Naive thymus-derived CD8-positive, alpha-beta T cell (primary cell): ENCODE results near the gene NDOR1. TPM values are rescaled to one million over a fixed set of nuclear protein-coding genes. Genes with fewer than 3 reads are reported as not detected.

Source experiments
- ATAC-seq, 2 donors: fragments of 150-1000 bp; cut with Tn5 transposase in 1 of 2; sonication (Bioruptor Pico), chemical (Tn5 transposase) in 1 of 2; 1 replicate in 1 of 2; 2 replicates in 1 of 2; pipeline ENCODE4 v1.10.0; 2021; ENCODE audit warnings: mild to moderate bottlenecking in 2 of 2, moderate library complexity in 2 of 2
- POLR2A ChIA-PET: fragments of 350-600 bp; sonication (Branson Sonifier 250); formaldehyde crosslinking; loops from one replicate; lab custom pipeline; 2021; ENCODE audit warnings: antibody characterized with exemption; lab: Charles Lee
- DNase-seq, 10 donors: peaks; one replicate each; pipeline versions ENCODE4 v3.0.0 to v3.0.0-alpha.2; 2020 to 2022
- H3K27ac Mint-ChIP-seq, 10 donors: one replicate each; pipeline ENCODE4 v1.8.0; 2020 to 2022; ENCODE audit warnings: mild to moderate bottlenecking in 10 of 10, mixed read lengths in 10 of 10, moderate library complexity in 4 of 10, inconsistent platforms in 1 of 10
- H3K27me3 Mint-ChIP-seq, 5 donors: one replicate each; pipeline ENCODE4 v1.8.0; 2021 to 2022; ENCODE audit warnings: mixed read lengths in 5 of 5
- H3K36me3 Mint-ChIP-seq, 3 donors: one replicate each; pipeline ENCODE4 v1.8.0; 2020 to 2022; ENCODE audit warnings: mixed read lengths in 3 of 3, mild to moderate bottlenecking in 2 of 3, inconsistent platforms in 1 of 3
- H3K4me1 Mint-ChIP-seq, 4 donors: one replicate each; pipeline ENCODE4 v1.8.0; 2021 to 2022; ENCODE audit warnings: mixed read lengths in 4 of 4
- H3K4me3 Mint-ChIP-seq, 10 donors: one replicate each; pipeline ENCODE4 v1.8.0; 2020 to 2022; ENCODE audit warnings: mild to moderate bottlenecking in 10 of 10, mixed read lengths in 10 of 10, moderate library complexity in 6 of 10, inconsistent platforms in 1 of 10
- H3K9me3 Mint-ChIP-seq, 9 donors: one replicate each; pipeline ENCODE4 v1.8.0; 2020 to 2022; ENCODE audit warnings: mixed read lengths in 9 of 9, mild to moderate bottlenecking in 3 of 9, inconsistent platforms in 1 of 9, moderate library complexity in 1 of 9
- polyA plus RNA-seq, 3 donors: library from polyadenylated mRNA; unstranded; fragments of 300-500 nt; fragmentation: Illumina TruSeq; gene quantifications; one replicate each; pipeline ENCODE4 v1.2.3, GENCODE V29; 2021
- total RNA-seq, 8 experiments: library from RNA in 2 of 8; stranded (reverse) in 2 of 8; gene quantifications; one replicate each; pipeline ENCODE4 v1.2.3 and lab custom pipeline; 2021 to 2026

Gene NDOR1
- total and polyA plus RNA-seq, 5 experiments from 2014 or later, result 2.4 to 39.8 (median 9.5) TPM

DNA sequence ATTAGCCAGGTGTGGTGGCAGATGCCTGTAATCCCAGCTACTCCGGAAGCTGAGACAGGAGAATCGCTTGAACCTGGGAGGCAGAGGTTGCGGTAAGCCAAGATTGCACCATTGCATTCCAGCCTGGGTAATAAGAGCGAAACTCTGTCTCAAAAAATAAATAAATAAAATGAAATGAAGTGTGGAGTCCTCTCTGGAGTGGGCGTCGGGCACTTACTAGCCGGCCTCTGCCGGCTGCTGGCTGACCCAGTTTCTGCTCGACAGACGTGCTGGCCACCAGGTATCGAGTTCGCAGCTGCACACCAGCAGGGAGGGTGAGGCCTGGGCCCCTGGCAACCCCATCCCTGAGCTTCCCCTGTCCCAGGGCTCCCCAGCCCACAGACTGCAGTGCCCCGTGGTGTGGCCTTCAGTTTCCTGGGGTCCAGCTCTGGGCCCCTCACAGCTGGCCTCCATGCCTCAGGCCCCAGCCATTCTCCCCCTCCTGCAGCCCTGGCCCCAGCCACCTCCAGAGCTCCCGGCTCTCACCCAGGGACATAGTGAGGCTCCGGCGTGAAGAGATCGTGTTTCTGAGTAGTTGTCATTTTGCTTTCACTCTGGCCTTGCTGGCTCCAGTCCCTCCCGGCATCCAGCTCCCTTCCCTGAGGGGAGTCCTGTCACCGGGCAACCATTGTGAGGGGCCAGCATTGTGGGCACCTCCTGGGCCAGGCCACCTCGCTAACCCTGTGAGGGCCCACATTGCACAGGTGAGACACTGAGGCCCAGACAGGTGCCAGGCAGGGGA is 41.8 kb downstream of the NDOR1 start:
- Mint-ChIP-seq H3K27me3 (no peaks in the 10 kb centered on the region), H3K4me1 (peaks cover 0 to 14% (median 11%) of the 10 kb centered on the region in 4 donors), H3K27ac (no peak overlapping the region), H3K36me3 (peaks cover 0 to 10% (median 6%) of the 10 kb centered on the region in 3 donors), H3K4me3 (no peak overlapping the region), H3K9me3 (no peaks in the 10 kb centered on the region)
- DNase-seq (no peak), ATAC-seq (no peak)
- POLR2A ChIA-PET, result no interaction called here

DNA sequence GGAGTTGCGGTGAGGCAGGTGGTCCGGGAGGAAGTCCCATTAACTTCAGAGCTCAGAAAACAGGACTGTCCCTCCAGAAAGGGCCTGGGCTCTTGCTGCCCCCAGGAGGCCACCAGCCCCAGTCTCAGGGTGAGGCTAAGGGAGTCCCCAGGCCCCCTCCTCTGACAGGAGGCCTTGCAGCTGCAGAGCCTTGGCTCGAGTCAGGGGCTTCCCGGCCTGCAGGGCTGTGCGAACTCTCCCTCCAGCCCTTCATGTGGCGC is 42.3 kb downstream of the NDOR1 start:
- peaks cover 0 to 9% (median 6%) of the 10 kb centered on the region in 4 donors for H3K4me1 Mint-ChIP-seq
- POLR2A ChIA-PET, result interaction anchor here (0.7 kb wide), 1 partner anchor 36 kb away, joined by 4 read pairs; no protein-coding TSS in a partner anchor
- H3K9me3 Mint-ChIP-seq, result no peaks in the 10 kb centered on the region
- H3K27me3 Mint-ChIP-seq, result no peaks in the 10 kb centered on the region
- DNase-seq, result no peak
- H3K4me3 Mint-ChIP-seq, result no peak overlapping the region
- peaks cover 0 to 5% (median under 1%) of the 10 kb centered on the region in 3 donors for H3K36me3 Mint-ChIP-seq
- ATAC-seq, result no peak
- no peak overlapping the region for H3K27ac Mint-ChIP-seq

DNA sequence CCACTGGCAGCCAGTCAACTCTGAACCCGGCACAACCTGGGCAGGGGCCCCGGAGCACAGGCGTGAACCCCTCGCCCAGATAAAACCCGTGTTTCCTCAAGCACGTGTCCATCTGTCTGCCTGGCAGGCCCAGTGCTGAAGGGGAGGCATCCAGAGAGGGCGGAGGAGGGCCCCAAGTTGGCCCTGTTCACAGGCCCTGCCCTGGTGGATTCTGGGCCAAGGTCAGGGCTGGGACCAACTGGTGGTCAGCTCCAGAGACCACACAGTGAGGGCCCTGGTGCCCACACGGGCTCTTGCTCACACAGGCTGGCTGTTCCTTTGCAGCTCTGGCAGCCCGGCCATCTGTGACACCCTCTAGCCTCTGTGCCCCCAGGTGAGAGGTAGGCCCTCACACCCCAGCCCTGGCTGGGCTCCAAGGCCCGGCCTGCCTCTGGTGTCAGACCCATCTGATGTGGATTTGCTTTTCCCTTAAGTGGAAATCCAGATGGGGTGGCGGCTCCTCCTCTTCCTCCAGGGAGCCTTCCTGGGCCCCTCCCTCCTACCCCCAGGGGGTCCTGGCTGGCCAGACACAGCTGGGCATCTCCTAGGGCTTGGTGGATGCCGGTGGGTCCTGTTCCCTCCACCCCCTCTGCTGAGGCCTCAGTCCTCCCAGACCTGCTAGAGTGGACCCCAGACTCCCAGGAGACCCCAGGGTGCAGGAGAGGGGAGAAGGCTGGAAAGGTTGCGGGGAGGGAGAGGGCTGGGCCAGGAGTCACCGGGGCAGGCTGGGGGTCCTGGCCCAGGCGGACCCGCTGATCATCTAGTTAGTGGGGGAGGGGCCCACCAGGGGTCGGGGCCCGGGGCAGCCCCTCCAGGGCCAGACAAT is 45.1 kb downstream of the NDOR1 start:
- POLR2A ChIA-PET, result interaction anchor here (1.5 kb wide), 1 partner anchor 10 kb away, joined by 7 read pairs; the partner anchor contains the start of gene TUBB4B
- Mint-ChIP-seq H3K27me3 (no peaks in the 10 kb centered on the region), H3K36me3 (no peaks in the 10 kb centered on the region), H3K4me1 (peaks cover 4 to 6% (median 5%) of the 10 kb centered on the region in 4 donors), H3K9me3 (no peaks in the 10 kb centered on the region), H3K27ac (no peak overlapping the region), H3K4me3 (no peak overlapping the region)
- DNase-seq (no peak), ATAC-seq (no peak)

DNA sequence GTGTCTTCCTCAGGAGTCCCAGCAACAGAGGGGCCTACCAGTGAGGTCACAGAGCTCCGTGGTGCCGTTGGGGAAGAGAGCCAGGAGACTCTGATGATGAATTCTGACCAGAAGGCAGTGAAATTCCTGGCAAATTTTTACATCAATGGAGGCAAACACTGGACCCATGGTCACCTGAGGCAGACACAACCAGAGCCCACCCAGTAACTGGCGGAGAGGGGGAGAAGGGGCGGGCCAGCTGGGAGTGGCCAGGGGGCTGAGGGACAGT is 45.6 kb downstream of the NDOR1 start, which contains the start of gene STPG3:
Gene STPG3 (plus strand): TSS at position 93 of the 268 bp plus-strand sequence. CDS start 1 bp downstream, at position 94.
- POLR2A ChIA-PET, result interaction anchor here (1.5 kb wide), 1 partner anchor 11 kb away, joined by 7 read pairs; the partner anchor contains the start of gene TUBB4B
- ATAC-seq (no peak), DNase-seq (no peak)
- no peak within 1 kb of the TSS for H3K4me3 Mint-ChIP-seq
- no peaks in the 10 kb centered on the region for H3K9me3 Mint-ChIP-seq
- peaks cover 4 to 9% (median 7%) of the 10 kb centered on the region in 4 donors for H3K4me1 Mint-ChIP-seq
- no peaks in the 10 kb centered on the region for H3K27me3 Mint-ChIP-seq
- no peaks in the 10 kb centered on the region for H3K36me3 Mint-ChIP-seq
- peak within 1 kb of the TSS in 1 of 10 donors; percentile 40 for H3K27ac Mint-ChIP-seq

DNA sequence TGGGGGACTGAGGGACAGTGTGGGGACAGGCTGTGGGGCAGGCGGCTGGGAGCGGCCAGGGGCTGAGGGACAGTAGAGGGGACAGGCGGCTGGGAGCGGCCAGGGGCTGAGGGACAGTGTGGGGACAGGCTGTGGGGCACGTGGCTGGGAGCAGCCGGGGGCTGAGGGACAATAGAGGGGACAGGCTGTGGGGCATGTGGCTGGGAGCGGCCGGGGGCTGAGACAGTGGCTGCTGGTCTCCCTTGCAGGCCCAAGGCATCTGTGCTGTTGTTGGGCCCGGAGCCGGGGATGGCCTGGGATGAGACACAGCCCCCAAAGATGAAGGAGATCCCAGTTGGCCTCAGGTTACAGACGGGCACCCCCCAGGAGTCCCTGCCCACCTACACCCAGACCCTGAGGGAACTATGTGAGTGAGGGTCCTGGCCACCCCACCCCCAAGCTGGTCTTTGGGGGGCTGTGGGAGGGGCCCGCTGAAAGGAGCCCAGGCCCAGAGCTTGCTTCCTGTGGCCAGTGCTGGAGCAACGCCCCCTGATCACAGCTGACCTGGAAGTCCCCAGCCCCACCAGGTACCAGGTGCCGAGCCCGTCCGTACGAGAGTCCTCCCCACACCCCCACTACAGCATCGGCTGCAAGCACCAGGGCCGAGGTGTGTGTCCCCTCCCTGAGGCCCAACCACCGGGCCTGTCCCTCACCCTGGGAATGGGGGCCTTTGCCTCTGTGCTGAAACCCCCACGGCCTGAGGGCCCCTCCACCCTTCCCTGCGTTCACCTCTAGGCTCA is 46.2 kb downstream of the NDOR1 start:
- Mint-ChIP-seq H3K4me3 (no peak overlapping the region), H3K27ac (peak overlapping the region in 1 of 10 donors; percentile 40), H3K27me3 (no peaks in the 10 kb centered on the region), H3K36me3 (peaks cover 0 to 3% (median 0%) of the 10 kb centered on the region in 3 donors), H3K9me3 (no peaks in the 10 kb centered on the region), H3K4me1 (peaks cover 4 to 15% (median 10%) of the 10 kb centered on the region in 4 donors)
- no peak for DNase-seq
- no peak for ATAC-seq
- POLR2A ChIA-PET, result interaction anchor here (0.6 to 8.2 kb wide), 3 partner anchors 10 to 193 kb away, joined by 3 to 139 read pairs (median 7); partner anchors contain the start of gene TUBB4B

DNA sequence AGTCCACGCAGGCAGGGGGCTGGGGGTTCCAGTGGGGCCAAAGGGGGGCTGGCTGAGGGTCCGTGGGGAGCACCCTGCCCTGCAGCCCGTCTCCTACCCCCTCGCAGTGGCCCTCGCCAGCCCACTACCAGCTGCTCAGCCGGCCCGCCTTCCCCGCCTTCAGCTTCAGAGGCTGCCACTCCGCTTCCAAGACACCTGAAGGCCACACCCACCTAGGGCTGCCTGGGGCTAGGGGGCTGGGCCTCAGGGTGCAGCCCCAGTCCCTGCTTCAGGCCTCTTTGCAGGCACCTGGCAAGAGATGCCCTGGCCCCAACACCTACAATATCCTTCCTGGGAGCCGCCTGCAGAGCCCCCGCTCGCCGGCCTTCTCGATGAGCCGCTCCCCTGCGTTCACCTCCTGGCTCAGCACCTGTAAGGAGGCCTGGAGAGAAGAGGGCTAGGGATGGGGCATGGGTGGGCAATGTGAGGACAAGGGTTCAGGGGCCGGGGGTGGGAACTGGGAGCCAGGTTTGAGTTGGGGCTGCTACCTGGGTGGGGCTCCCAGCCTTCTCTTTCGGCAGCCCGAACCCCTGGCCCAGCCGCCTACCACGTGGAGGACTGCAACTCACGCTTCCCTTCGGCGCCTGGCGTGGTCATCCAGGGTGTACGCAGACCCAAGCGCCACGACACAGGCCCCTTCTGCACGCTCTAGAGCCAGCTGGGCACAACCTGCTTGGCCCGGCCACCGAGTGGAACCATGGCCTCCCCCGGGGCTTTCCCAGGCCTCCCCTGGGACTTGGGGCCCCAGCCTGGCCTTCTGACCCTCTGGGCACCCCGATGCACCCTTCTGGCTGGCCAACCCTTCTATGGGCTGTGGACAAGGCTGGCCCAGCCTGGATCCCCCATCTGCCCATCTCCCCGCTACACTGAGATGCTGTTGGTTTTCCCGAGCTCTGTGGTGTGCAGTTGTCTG is 47.3 kb downstream of the NDOR1 start:
- H3K4me3 Mint-ChIP-seq, result no peak overlapping the region
- no peaks in the 10 kb centered on the region for H3K9me3 Mint-ChIP-seq
- ATAC-seq, result no peak
- H3K4me1 Mint-ChIP-seq, result peaks cover 4 to 20% (median 12%) of the 10 kb centered on the region in 4 donors
- H3K36me3 Mint-ChIP-seq, result peaks cover 0 to 3% (median 0%) of the 10 kb centered on the region in 3 donors
- no peak for DNase-seq
- H3K27ac Mint-ChIP-seq, result no peak overlapping the region
- POLR2A ChIA-PET, result interaction anchor here (0.6 to 8.2 kb wide), 2 partner anchors 11 to 121 kb away, joined by 4 to 139 read pairs; partner anchors contain the start of gene TUBB4B
- H3K27me3 Mint-ChIP-seq, result no peaks in the 10 kb centered on the region

DNA sequence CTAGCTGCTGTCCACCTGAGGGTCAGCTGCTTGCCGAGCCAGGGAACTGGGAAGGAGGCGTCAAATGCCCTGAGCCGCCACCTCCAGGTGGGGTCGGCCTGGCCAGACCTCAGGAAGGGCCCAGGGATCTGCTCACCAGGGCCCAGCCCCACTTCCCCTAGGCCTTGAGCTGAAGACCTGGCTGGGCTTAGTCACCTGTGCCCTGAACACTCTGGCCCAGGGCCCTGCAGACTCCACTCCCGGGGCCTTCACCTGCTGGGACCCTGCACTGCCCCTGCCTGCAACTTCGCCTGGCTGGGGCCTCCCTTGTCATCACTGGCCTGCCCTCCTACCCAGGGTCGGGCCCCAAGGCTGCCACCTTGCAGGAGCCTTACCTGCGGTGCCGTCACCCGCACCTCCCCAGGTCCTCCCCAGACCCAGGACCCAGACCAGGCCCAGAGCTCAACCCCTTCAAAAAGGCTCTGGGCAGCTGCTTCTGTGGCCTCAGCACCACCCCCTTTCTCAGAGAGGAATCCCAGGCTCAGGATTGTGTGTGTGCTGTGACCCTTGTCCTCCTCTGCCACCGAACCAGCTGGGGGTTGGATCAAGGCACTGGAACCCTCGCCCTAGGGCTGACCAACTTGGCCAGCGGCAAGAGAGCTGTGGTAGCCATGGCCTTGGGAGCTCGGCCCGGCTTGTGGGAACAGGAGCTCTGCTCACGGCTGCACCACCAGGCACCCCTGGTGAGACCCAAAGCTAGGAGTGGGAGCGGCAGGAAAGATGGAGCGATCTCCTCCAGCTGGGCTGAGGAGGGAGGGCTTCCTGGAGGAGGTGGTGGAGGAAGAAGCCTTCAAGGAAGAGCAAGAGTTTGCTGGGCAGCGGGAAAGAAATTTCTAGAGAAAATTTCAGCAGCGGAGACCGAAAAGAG is 48.5 kb downstream of the NDOR1 start:
- Mint-ChIP-seq H3K36me3 (peaks cover 0 to 8% (median 0%) of the 10 kb centered on the region in 3 donors), H3K27ac (peak overlapping the region in 8 of 10 donors; percentile 53 to 89 (median 78)), H3K9me3 (no peaks in the 10 kb centered on the region), H3K4me1 (peaks cover 4 to 20% (median 12%) of the 10 kb centered on the region in 4 donors), H3K4me3 (peak overlapping the region; percentile 79 to 92 (median 86)), H3K27me3 (no peaks in the 10 kb centered on the region)
- DNase-seq (no peak), ATAC-seq (no peak)
- POLR2A ChIA-PET, result interaction anchor here (0.6 to 8.2 kb wide), 15 partner anchors 11 to 326 kb away, joined by 3 to 139 read pairs (median 4); partner anchors contain the start of genes MAN1B1, NRARP, PNPLA7 and SSNA1

DNA sequence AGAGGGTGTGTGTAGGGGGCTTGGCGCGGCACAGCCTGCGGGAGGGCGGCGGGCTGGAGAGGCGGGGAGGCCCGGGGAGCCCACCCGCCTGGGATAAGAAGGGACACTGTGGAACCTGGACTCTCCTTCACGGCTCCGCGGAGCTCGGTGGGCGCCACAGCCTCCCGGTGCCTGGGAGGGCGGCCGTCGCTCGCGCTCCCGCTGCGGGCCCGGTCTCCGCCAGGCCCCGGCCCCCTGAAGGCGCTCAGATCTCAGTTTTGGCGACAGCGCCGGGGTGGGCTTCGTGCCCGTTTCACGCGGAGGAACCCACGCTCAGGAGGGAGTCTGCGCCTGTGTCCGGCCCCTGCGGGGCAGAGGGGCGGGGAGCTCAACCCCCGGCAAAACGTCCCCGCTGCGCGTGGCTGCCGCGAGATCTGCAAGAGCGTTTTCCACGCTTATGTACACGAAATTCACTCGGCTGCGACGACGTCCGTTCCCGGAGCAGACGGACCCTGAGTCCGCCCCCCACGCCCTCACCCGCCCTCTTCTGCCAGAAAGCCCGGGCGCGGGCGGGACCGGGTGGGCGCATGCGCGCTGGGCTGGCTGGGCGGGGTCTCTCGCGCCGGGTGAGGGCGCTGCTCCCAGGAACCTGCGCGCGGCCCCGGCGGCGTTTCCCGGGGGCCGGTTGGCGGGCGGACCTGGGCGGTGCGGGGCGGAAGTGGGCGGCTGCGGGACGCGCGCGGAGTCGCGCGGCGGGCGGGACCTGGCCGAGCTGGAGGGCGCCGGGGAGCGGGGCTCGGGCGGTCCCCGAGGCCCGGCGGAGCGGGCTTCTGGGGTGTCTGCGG is 49.3 kb downstream of the NDOR1 start, which contains the start of gene NELFB:
Gene NELFB (plus strand): TSS at position 704 of the 824 bp plus-strand sequence.
- no peaks in the 10 kb centered on the region for H3K9me3 Mint-ChIP-seq
- DNase-seq (peak; percentile 89 to 99 (median 96)), ATAC-seq (peak; percentile 90)
- H3K27me3 Mint-ChIP-seq, result no peaks in the 10 kb centered on the region
- peaks cover 4 to 20% (median 12%) of the 10 kb centered on the region in 4 donors for H3K4me1 Mint-ChIP-seq
- H3K4me3 Mint-ChIP-seq, result peak within 1 kb of the TSS; percentile 84 to 96 (median 87)
- POLR2A ChIA-PET, result interaction anchor here (0.6 to 8.2 kb wide), 16 partner anchors 10 to 325 kb away, joined by 3 to 139 read pairs (median 4); partner anchors contain the start of genes EXD3, MAN1B1, NRARP and PNPLA7
- peaks cover 0 to 13% (median 0%) of the 10 kb centered on the region in 3 donors for H3K36me3 Mint-ChIP-seq
- H3K27ac Mint-ChIP-seq, result peak within 1 kb of the TSS; percentile 41 to 89 (median 78)

DNA sequence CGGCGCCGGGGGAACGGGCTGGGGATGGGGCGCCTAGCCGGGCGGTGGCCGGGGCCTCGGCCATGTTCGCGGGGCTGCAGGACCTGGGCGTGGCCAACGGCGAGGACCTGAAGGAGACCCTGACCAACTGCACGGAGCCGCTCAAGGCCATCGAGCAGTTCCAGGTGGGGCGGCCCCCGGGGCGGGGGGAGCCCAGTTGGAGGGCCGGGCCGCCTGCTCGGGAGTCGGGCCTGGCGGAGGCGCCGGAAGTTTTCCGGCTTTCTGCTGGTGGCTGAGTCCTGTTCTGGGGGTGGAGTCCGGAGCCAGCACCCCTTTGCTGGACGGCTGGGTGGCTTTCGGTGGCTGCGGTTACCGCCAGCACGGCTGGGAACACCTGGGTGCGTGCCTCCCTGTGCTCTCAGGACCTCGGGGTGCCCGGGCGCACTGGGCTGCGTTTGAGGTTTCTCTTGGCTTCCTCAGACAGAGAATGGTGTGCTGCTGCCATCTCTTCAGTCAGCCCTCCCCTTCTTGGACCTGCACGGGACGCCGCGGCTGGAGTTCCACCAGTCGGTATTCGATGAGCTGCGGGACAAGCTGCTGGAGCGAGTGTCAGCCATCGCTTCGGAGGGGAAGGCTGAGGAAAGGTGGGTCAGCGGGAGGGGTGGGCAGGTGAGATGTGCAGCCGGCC is 50.1 kb downstream of the NDOR1 start:
- no peaks in the 10 kb centered on the region for H3K9me3 Mint-ChIP-seq
- H3K4me1 Mint-ChIP-seq, result peaks cover 4 to 20% (median 12%) of the 10 kb centered on the region in 4 donors
- POLR2A ChIA-PET, result interaction anchor here (1.0 to 8.2 kb wide), 12 partner anchors 10 to 295 kb away, joined by 3 to 139 read pairs (median 4); partner anchors contain the start of genes EXD3, MAN1B1, PNPLA7 and SSNA1
- peaks cover 0 to 13% (median 0%) of the 10 kb centered on the region in 3 donors for H3K36me3 Mint-ChIP-seq
- peak overlapping the region in 9 of 10 donors; percentile 25 to 89 (median 66) for H3K27ac Mint-ChIP-seq
- H3K4me3 Mint-ChIP-seq, result peak overlapping the region; percentile 84 to 96 (median 87)
- peak in 1 of 10 donors; percentile 35 for DNase-seq
- H3K27me3 Mint-ChIP-seq, result no peaks in the 10 kb centered on the region
- ATAC-seq, result peak in 1 of 2 donors; percentile 6
